NCI-H1930 (cell line): ENCODE measurements around the gene GUCY2D.
"Not testable (repeated sequence)": the region's sequence is repeated elsewhere in the genome, so short reads cannot be mapped to it uniquely, and the experiment has no call there.

Experiments used
- DNase-seq, 2 experiments: peaks; one replicate each; lab custom pipeline; 2025; lab: John Stamatoyannopoulos, UW

The GUCY2D gene

DNA sequence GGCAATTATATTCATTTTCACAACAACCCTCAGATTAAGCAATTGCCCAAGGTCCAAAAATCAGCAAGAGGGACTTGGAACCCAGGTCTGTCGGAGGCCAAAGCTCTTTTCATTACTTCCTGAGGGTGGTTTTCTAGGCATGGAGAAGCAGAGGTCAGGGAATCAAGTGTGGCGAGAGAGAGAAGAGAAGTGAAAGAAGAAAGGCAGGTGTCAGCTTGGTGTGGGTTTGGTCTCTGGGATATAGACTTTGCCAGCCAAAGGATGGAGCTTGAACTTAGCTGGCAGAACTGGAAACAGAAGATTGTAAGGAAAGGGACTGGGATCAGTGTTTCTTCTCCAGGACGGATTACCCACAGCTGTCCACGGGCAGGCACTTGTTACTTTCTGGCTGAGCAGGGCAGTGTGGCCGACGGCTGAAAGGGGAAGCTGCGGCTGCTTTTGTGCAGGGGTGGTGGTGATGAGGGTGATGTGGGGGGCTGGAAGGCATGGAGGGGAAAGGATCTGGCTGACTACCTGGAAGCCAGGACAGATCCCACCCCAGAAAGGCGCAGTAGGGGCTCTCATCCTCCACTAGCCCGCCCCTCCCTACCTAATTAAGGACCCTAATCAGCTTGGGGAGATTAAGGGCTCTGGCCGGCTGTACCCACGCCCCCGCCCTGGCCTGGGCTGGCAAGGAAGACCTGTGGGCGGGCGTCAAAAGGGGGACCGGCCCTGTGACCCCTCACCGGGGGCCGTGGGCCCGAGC, at the start of gene GUCY2D:
Gene GUCY2D (plus strand): TSS at position 640 of the 745 bp plus-strand sequence. CDS start 433 bp downstream, outside the sequence.
- no peak for DNase-seq

DNA sequence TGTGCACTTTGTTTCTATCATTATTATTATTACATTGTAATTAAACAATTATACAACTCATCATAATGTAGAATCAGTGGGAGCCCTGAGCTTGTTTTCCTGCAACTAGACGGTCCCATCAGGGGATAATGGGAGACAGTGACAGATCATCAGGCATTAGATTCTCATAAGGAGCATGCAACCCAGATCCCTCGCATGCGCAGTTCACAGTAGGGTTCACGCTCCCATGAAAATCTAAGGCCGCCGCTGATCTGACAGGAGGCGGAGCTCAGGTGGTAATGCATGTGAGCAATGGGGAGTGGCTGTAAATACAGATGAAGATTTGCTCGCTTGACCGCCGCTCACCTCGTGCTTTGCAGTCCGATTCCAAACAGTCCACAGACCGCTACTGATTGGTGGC, 49.1 kb upstream of the GUCY2D start:
- not testable (repeated sequence) for DNase-seq

- no peak for DNase-seq
These were observed 46.8 kb upstream of the GUCY2D start for GRCh38 chr17:7955414-7956227.

GRCh38 chr17:7956228-7956965, 46.0 kb upstream of the GUCY2D start:
- DNase-seq, result no peak

GRCh38 chr17:7959503-7960253, 42.7 kb upstream of the GUCY2D start:
- no peak for DNase-seq

DNA sequence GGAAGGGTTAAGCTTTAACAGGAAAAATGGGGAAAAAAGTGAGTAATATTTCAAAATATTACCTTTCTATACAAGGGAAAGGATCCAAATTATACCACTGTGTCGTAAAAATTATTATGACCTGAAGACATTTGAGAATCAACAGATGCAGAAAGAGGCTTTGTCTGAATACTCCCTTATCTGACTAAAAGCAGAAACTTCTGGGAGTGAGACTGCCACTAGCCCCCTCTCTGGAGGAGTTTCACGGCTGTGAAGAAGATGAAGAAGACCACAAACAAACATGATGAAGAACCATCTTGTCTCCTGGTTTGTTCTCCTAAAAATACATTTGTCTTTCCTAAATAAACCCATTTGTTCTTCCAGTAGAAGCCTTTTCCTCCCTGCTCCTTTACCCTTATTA, 41.0 kb upstream of the GUCY2D start:
- DNase-seq, result no peak

- DNase-seq, result no peak
These were observed 34.7 kb upstream of the GUCY2D start for GRCh38 chr17:7967751-7968150.

GRCh38 chr17:7969433-7969832, 33.0 kb upstream of the GUCY2D start:
- DNase-seq, result no peak

- no peak for DNase-seq
These were observed 30.8 kb upstream of the GUCY2D start for GRCh38 chr17:7971651-7972050.

DNA sequence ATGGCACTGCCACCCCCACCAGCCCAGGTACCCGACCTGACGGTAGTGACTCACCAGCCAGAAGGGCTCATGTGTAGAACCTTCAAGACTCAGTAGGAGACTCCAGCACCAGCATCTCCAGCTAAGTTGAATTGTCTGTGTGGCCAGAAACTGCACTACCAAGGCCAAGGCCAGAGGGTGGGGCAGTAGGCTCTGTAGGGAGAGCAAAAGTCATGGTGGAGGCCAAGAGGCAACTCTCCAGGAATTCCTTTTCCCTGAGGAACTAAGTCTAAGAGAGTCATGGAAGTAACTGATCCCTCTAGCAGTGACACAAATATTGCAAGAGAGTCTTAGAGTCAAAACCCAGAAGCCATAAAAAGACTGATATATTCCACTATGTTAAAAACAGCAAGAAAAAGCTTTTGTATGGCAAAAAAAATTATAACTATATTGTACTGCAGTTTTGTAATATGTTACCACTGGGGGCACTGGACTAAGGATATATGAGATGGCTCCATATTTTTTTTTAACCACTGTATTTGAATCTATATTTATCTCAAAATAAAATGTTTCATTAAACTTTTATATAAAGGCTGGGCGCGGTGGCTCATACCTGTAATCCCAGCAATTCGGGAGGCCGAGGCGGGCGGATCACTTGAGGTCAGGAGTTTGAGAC, 30.2 kb upstream of the GUCY2D start:
- DNase-seq, result no peak

DNA sequence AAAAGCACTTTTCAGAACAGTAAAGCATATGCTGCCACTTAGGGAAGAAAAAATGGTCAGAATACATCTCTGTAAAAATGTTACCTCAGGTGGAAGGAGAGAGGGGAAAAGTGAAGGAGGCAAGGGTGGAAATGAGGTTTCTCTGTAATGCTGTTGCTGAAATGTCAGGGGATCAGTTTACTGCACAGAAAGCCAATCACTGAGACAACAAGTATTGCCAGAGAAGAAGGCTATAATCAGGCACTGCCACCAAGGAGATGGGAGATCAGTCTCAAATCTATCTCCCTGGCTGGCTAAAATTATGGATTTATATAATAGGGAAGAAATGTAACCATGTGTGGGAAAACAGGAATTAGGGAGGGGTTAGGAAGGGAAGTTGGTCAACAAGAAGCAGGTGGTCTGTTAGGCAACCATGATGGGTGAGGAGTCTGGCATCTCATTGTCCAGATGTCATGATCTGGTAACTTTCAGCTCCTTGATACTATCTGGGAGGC, 27.7 kb upstream of the GUCY2D start:
- no peak for DNase-seq

- DNase-seq, result no peak
These were observed 25.4 kb upstream of the GUCY2D start for GRCh38 chr17:7977039-7977438.

GRCh38 chr17:7977805-7978204, 24.6 kb upstream of the GUCY2D start:
- no peak for DNase-seq

DNA sequence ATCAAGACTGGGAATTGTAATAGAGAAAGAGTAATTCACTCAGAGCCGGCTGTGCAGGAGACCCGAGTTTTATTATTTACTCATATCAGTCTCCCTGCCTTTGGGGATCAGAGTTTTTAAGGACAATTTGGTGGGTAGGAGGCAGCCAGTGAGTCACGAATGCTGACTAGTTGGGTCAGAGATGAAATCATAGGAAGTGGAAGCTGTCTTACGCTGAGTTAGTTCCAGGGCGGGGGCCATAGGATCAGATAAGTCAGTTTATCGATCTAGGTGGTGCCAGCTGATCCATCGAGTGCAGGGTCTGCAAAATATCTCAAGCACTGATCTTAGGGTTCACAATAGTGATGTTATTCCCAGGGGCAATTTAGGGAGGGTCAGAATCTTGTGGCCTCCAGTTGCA, 20.2 kb upstream of the GUCY2D start:
- DNase-seq, result no peak

- DNase-seq, result no peak
These were observed 19.7 kb upstream of the GUCY2D start for GRCh38 chr17:7982666-7983065.

GRCh38 chr17:7984904-7985303, 17.5 kb upstream of the GUCY2D start:
- DNase-seq, result no peak

DNA sequence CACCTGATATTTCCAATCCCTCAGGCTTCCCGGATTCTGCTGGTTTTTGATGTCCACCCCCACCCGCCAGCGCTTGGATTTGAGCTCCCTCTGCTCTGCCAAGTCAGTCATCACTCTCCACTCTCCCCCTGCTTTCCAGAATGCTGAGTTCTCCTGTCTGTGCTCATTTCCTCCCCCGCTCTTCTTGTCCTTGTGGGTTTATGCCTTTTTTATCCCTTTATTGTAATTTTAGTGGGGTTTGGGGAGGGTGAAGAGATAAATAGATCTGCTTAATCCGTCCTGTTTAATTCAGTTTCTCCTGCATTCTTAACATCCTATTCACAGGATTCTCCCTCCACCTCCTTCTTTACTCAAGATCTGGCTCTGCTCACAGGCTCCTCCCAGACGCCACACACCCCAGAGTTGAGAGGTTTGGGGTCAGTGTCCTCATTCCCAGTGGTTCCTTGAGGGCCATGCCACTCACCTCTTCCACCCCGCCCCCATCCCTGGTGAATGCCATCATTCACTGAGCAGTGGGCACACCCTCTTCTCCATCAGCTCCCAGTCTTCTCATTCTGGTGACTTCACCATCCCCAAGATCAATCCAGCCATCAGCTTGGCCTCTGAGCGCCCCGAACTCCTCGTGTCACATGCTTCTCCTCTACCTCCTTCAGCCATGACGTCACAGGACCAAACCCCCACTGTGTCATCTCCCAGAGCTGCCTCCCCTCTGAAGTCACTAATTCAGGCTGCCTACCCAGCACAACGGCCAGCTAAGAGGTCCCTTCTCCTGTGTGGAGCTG, 15.1 kb upstream of the GUCY2D start:
- no peak for DNase-seq

GRCh38 chr17:7988750-7989178, 13.7 kb upstream of the GUCY2D start:
- peak; percentile 63 to 85 for DNase-seq

GRCh38 chr17:7989781-7990655, 12.4 kb upstream of the GUCY2D start:
- DNase-seq, result peak; percentile 81 to 83
